ENCODE measurements around the gene C11orf98. TPM values are rescaled to one million over a fixed set of nuclear protein-coding genes. Genes with fewer than 3 reads are reported as not detected.
"Not testable (repeated sequence)": the region's sequence is repeated elsewhere in the genome, so short reads cannot be mapped to it uniquely, and the experiment has no call there.

Gene C11orf98
- total RNA-seq, 1 donor: 23.7 TPM

GRCh38 chr11:62621027-62621566 lies 43.9 kb downstream of the C11orf98 start:
- DNase-seq (ENCODE audit: low read depth): no peak
- H3K4me3 ChIP-seq (ENCODE audit: low read depth, low read length): peak overlapping the region; percentile 85
- no peak for TF ChIP-seq CTCF (IDR thresholded peaks at IDR 0.05; ENCODE audit: insufficient read depth, low read depth, low read length)

GRCh38 chr11:62616957-62617356 lies 48.1 kb downstream of the C11orf98 start:
- not testable (repeated sequence) for H3K4me3 ChIP-seq (ENCODE audit: low read depth, low read length); DNase-seq (ENCODE audit: low read depth)

- no peak for TF ChIP-seq CTCF (IDR thresholded peaks at IDR 0.05; ENCODE audit: insufficient read depth, low read depth, low read length)
- DNase-seq (ENCODE audit: low read depth): no peak
Observed at GRCh38 chr11:62615521-62615920, 49.5 kb downstream of the C11orf98 start.

DNA sequence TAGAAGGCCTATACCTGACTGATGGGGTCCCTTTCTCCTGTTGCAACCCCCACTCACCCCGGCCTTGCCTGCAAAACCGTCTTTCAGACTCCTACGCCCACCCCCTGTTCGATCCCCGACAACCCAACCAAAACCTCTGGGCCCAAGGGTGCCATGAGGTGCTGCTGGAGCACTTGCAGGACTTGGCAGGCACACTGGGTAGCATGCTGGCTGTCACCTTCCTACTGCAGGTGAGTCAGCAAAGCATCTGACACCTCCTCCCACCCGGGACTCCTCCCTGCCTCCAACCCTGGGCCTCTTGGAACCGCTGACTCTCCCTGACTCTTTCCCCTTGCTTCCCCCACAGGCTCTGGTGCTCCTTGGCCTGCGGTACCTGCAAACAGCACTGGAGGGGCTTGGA lies 50.7 kb downstream of the C11orf98 start:
- no peak for DNase-seq (ENCODE audit: low read depth)
- no peak for TF ChIP-seq CTCF (IDR thresholded peaks at IDR 0.05; ENCODE audit: insufficient read depth, low read depth, low read length)

More at GRCh38 chr11:62615521-62615920, 49.5 kb downstream of the C11orf98 start:
- no peak overlapping the region for H3K4me3 ChIP-seq (ENCODE audit: low read depth, low read length)

DNA sequence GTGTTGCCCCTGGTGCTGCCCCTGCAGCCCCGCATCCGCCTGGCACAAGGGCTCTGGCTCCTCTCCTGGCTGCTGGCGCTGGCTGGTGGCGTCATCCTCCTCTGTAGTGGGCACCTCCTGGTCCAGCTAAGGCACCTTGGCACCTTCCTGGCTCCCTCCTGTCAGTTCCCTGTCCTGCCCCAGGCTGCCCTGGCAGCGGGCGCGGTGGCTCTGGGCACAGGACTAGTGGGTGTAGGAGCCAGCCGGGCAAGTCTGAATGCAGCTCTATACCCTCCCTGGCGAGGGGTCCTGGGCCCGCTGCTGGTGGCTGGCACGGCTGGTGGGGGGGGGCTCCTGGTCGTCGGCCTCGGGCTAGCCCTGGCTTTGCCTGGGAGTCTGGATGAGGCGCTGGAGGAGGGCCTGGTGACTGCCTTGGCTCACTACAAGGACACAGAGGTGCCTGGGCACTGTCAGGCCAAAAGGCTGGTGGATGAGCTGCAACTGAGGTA lies 51.7 kb downstream of the C11orf98 start:
- no peak for TF ChIP-seq CTCF (IDR thresholded peaks at IDR 0.05; ENCODE audit: insufficient read depth, low read depth, low read length)
- no peak for DNase-seq (ENCODE audit: low read depth)
- no peak overlapping the region for H3K4me3 ChIP-seq (ENCODE audit: low read depth, low read length)

More for the DNA sequence above, 50.7 kb downstream of the C11orf98 start:
- H3K4me3 ChIP-seq (ENCODE audit: low read depth, low read length): no peak overlapping the region

Small RNA genes lying within 50 kb of the gene (small RNA-seq; reads per million reads assigned to genes)
- not detected for gene SNORA57

Other genes with a start within 250 kb of the C11orf98 start
- not detected in 2 replicates for gene SCGB1A1, start 246.2 kb downstream of the C11orf98 start, total RNA-seq
- gene AHNAK, start 118.4 kb downstream of the C11orf98 start, total RNA-seq: 474 and 514 TPM in 2 replicates
- gene EEF1G, start 91.3 kb downstream of the C11orf98 start, total RNA-seq: 876 and 1,014 TPM in 2 replicates
- 4.3 and 5.2 TPM in 2 replicates for gene TUT1, start 73.7 kb downstream of the C11orf98 start, total RNA-seq
- 145 and 197 TPM in 2 replicates for gene MTA2, start 63.3 kb downstream of the C11orf98 start, total RNA-seq
- 15.5 and 21.6 TPM in 2 replicates for gene EML3, start 52.4 kb downstream of the C11orf98 start, total RNA-seq
- gene ROM1, start 52.0 kb downstream of the C11orf98 start, total RNA-seq: 2.9 and 3.0 TPM in 2 replicates
- gene B3GAT3, start 43.2 kb downstream of the C11orf98 start, total RNA-seq: 35.4 and 36.3 TPM in 2 replicates
- gene GANAB, start 18.6 kb downstream of the C11orf98 start, total RNA-seq: 178 and 211 TPM in 2 replicates
- 20.7 and 21.6 TPM in 2 replicates for gene INTS5, start 11.9 kb downstream of the C11orf98 start, total RNA-seq
- gene CSKMT, start 102 bp upstream of the C11orf98 start, total RNA-seq: 4.5 and 7.8 TPM in 2 replicates
- 6.5 and 10.0 TPM in 2 replicates for gene UQCC3, start 6.5 kb upstream of the C11orf98 start, total RNA-seq
- gene LBHD1, start 7.1 kb upstream of the C11orf98 start, total RNA-seq: 4.3 and 7.4 TPM in 2 replicates
- gene UBXN1, start 13.9 kb upstream of the C11orf98 start, total RNA-seq: 52.7 and 108 TPM in 2 replicates
- 6.9 and 15.5 TPM in 2 replicates for gene LRRN4CL, start 24.3 kb upstream of the C11orf98 start, total RNA-seq
- gene BSCL2, start 42.2 kb upstream of the C11orf98 start, total RNA-seq: 53.5 and 59.3 TPM in 2 replicates
- not detected in 2 replicates for gene GNG3, start 42.5 kb upstream of the C11orf98 start, total RNA-seq
- gene HNRNPUL2, start 62.2 kb upstream of the C11orf98 start, total RNA-seq: 15.5 and 17.3 TPM in 2 replicates
- 28.0 and 36.7 TPM in 2 replicates for gene TTC9C, start 63.3 kb upstream of the C11orf98 start, total RNA-seq
- 12.9 and 13.4 TPM in 2 replicates for gene ZBTB3, start 89.0 kb upstream of the C11orf98 start, total RNA-seq
- 45.8 and 55.7 TPM in 2 replicates for gene POLR2G, start 96.4 kb upstream of the C11orf98 start, total RNA-seq
- 16.8 and 22.2 TPM in 2 replicates for gene TAF6L, start 106.2 kb upstream of the C11orf98 start, total RNA-seq
- 38.0 and 45.8 TPM in 2 replicates for gene TMEM179B, start 122.2 kb upstream of the C11orf98 start, total RNA-seq
- gene TMEM223, start 126.8 kb upstream of the C11orf98 start, total RNA-seq: 14.5 and 14.7 TPM in 2 replicates
- 28.3 and 33.2 TPM in 2 replicates for gene NXF1, start 140.2 kb upstream of the C11orf98 start, total RNA-seq
- gene STX5, start 166.8 kb upstream of the C11orf98 start, total RNA-seq: 35.1 and 47.5 TPM in 2 replicates
- not detected in 2 replicates for gene TEX54, start 167.6 kb upstream of the C11orf98 start, total RNA-seq
- gene WDR74, start 174.4 kb upstream of the C11orf98 start, total RNA-seq: 36.1 and 39.7 TPM in 2 replicates
- gene SLC3A2, start 215.7 kb upstream of the C11orf98 start, total RNA-seq: 117 and 190 TPM in 2 replicates

All from fibroblast of villous mesenchyme (primary cell).